Measurements from ENCODE around the gene LCORL.

The LCORL gene

GRCh38 chr4:17921451-17921850 lies 100.1 kb downstream of the LCORL start:
- no peak for FAIRE-seq
- TF ChIP-seq TAF1 (IDR thresholded peaks at IDR 0.05; ENCODE audit: borderline replicate concordance, low read depth, low read length), result no peak
- no peak for TF ChIP-seq POLR2AphosphoS5 (IDR thresholded peaks at IDR 0.05; ENCODE audit: low read depth, low read length)
- no peak for TF ChIP-seq POLR2A (IDR thresholded peaks at IDR 0.05; ENCODE audit: low read depth, low read length)
- no peak for DNase-seq (ENCODE audit: insufficient read length)

- FAIRE-seq (no peak), DNase-seq (ENCODE audit: insufficient read length) (no peak)
- no peak for TF ChIP-seq POLR2AphosphoS5 (IDR thresholded peaks at IDR 0.05; ENCODE audit: low read depth, low read length)
- TF ChIP-seq TAF1 (IDR thresholded peaks at IDR 0.05; ENCODE audit: borderline replicate concordance, low read depth, low read length), result no peak
- no peak for TF ChIP-seq POLR2A (IDR thresholded peaks at IDR 0.05; ENCODE audit: low read depth, low read length)
Observed at GRCh38 chr4:17920681-17921080, 100.9 kb downstream of the LCORL start.

GRCh38 chr4:17915439-17915838 lies 106.1 kb downstream of the LCORL start:
- DNase-seq (ENCODE audit: insufficient read length) (no peak), FAIRE-seq (no peak)
- TF ChIP-seq POLR2AphosphoS5 (IDR thresholded peaks at IDR 0.05; ENCODE audit: low read depth, low read length) (no peak), TAF1 (IDR thresholded peaks at IDR 0.05; ENCODE audit: borderline replicate concordance, low read depth, low read length) (no peak), POLR2A (IDR thresholded peaks at IDR 0.05; ENCODE audit: low read depth, low read length) (no peak)

DNA sequence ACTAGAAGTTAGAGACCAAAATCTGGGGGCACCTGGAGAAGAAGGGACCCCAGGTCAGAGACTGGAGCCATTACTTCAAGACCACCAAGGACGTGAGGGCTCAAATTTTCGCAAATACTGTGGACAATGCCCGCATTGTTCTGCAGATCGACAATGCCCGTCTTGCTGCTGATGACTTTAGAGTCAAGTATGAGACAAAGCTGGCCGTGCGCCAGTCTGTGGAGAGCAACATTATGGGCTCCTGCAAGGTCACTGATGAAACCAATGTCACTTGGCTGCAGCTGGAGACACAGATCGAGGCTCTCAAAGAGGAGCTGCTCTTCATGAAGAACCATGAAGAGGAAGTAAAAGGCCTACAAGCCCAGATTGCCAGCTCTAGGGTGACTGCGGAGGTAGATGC lies 109.5 kb downstream of the LCORL start:
- TF ChIP-seq TAF1 (IDR thresholded peaks at IDR 0.05; ENCODE audit: borderline replicate concordance, low read depth, low read length) (no peak), POLR2AphosphoS5 (IDR thresholded peaks at IDR 0.05; ENCODE audit: low read depth, low read length) (no peak), POLR2A (IDR thresholded peaks at IDR 0.05; ENCODE audit: low read depth, low read length) (no peak)
- DNase-seq (ENCODE audit: insufficient read length) (no peak), FAIRE-seq (no peak)

DNA sequence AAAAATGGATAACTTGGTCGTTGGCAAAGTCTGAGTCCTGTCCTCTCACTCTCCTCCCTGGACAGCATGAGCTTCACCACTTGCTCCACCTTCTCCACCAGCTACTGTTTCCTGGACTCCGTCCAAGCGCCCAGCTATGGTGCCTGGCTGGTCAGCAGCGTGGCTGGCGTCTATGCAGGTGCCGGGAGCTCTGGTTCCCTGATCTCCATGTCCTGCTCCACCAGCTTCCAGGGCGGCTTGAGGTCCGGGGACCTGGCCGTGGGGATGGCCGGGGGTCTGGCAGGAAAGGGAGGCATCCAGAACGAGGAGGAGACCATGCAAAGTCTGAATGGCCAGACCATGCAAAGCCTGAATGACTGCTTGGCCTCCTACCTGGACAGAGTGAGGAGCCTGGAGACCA lies 109.9 kb downstream of the LCORL start:
- no peak for FAIRE-seq

DNA sequence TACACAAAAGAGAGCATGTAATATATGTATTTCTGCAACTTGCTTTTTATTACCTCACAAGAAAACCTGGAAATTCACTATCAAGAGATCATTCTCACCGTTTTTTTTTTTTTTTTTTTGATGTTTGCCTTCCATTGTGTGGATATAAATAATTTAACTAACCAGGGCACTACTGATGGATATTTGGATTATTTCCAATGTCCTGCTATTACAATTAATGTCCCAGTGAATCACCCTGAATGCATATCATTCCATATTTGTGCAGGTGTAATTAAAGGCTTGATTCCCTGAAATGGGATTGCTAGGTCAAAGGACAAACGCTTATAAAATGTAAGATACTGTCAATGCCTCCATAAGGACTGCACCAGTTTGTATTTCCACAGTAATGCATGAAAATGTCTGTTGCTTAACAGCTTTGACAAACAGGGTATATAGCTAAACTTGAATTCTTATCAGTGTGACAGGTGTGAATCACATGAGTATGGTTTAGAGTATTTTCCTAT lies 123.0 kb downstream of the LCORL start:
- DNase-seq (ENCODE audit: insufficient read length), result no peak
- no peak for TF ChIP-seq POLR2A (IDR thresholded peaks at IDR 0.05; ENCODE audit: low read depth, low read length)
- TF ChIP-seq TAF1 (IDR thresholded peaks at IDR 0.05; ENCODE audit: borderline replicate concordance, low read depth, low read length), result no peak
- no peak for TF ChIP-seq POLR2AphosphoS5 (IDR thresholded peaks at IDR 0.05; ENCODE audit: low read depth, low read length)
- no peak for FAIRE-seq

More for the DNA sequence above, 109.9 kb downstream of the LCORL start:
- DNase-seq (ENCODE audit: insufficient read length), result no peak
- TF ChIP-seq POLR2AphosphoS5 (IDR thresholded peaks at IDR 0.05; ENCODE audit: low read depth, low read length), result no peak
- no peak for TF ChIP-seq POLR2A (IDR thresholded peaks at IDR 0.05; ENCODE audit: low read depth, low read length)
- TF ChIP-seq TAF1 (IDR thresholded peaks at IDR 0.05; ENCODE audit: borderline replicate concordance, low read depth, low read length), result no peak

GRCh38 chr4:17895481-17895880 lies 126.1 kb downstream of the LCORL start:
- TF ChIP-seq POLR2A (IDR thresholded peaks at IDR 0.05; ENCODE audit: low read depth, low read length) (no peak), POLR2AphosphoS5 (IDR thresholded peaks at IDR 0.05; ENCODE audit: low read depth, low read length) (no peak), TAF1 (IDR thresholded peaks at IDR 0.05; ENCODE audit: borderline replicate concordance, low read depth, low read length) (no peak)
- DNase-seq (ENCODE audit: insufficient read length), result no peak
- no peak for FAIRE-seq

- no peak for FAIRE-seq
- TF ChIP-seq POLR2AphosphoS5 (IDR thresholded peaks at IDR 0.05; ENCODE audit: low read depth, low read length), result no peak
- TF ChIP-seq TAF1 (IDR thresholded peaks at IDR 0.05; ENCODE audit: borderline replicate concordance, low read depth, low read length), result no peak
- TF ChIP-seq POLR2A (IDR thresholded peaks at IDR 0.05; ENCODE audit: low read depth, low read length), result no peak
- DNase-seq (ENCODE audit: insufficient read length), result no peak
Observed at GRCh38 chr4:17894421-17894820, 127.1 kb downstream of the LCORL start.

GRCh38 chr4:17889692-17890091 lies 131.9 kb downstream of the LCORL start:
- DNase-seq (ENCODE audit: insufficient read length) (no peak), FAIRE-seq (no peak)
- TF ChIP-seq POLR2A (IDR thresholded peaks at IDR 0.05; ENCODE audit: low read depth, low read length) (no peak), POLR2AphosphoS5 (IDR thresholded peaks at IDR 0.05; ENCODE audit: low read depth, low read length) (no peak), TAF1 (IDR thresholded peaks at IDR 0.05; ENCODE audit: borderline replicate concordance, low read depth, low read length) (no peak)

- FAIRE-seq (no peak), DNase-seq (ENCODE audit: insufficient read length) (no peak)
- no peak for TF ChIP-seq POLR2AphosphoS5 (IDR thresholded peaks at IDR 0.05; ENCODE audit: low read depth, low read length)
Observed at GRCh38 chr4:17884511-17884910, 137.0 kb downstream of the LCORL start.

- FAIRE-seq (no peak), DNase-seq (ENCODE audit: insufficient read length) (no peak)
- TF ChIP-seq TAF1 (IDR thresholded peaks at IDR 0.05; ENCODE audit: borderline replicate concordance, low read depth, low read length) (no peak), POLR2AphosphoS5 (IDR thresholded peaks at IDR 0.05; ENCODE audit: low read depth, low read length) (no peak), POLR2A (IDR thresholded peaks at IDR 0.05; ENCODE audit: low read depth, low read length) (no peak)
Observed at GRCh38 chr4:17884063-17884462, 137.5 kb downstream of the LCORL start.

DNA sequence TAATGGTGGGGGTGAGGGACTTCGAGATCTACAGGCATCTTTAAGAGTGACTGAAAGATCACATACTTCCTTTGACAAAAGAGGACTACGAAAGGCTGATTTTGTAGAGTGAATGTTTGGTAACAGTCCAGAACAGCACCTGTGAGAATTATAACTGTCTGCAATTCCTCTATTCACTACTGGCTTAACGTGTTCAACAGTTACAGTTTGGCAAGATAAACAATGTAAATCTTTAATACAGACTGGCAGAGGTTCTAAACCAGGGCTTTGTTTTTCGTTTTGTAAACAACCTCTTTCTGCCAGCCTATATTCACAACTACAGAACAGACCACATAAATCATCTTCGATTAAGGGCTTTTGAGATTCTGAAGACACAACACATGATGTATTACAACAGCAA lies 143.9 kb downstream of the LCORL start:
- DNase-seq (ENCODE audit: insufficient read length), result no peak
- TF ChIP-seq TAF1 (IDR thresholded peaks at IDR 0.05; ENCODE audit: borderline replicate concordance, low read depth, low read length) (no peak), POLR2A (IDR thresholded peaks at IDR 0.05; ENCODE audit: low read depth, low read length) (no peak), POLR2AphosphoS5 (IDR thresholded peaks at IDR 0.05; ENCODE audit: low read depth, low read length) (no peak)
- FAIRE-seq, result no peak

- TF ChIP-seq POLR2AphosphoS5 (IDR thresholded peaks at IDR 0.05; ENCODE audit: low read depth, low read length), result no peak
- TF ChIP-seq POLR2A (IDR thresholded peaks at IDR 0.05; ENCODE audit: low read depth, low read length), result no peak
- no peak for TF ChIP-seq TAF1 (IDR thresholded peaks at IDR 0.05; ENCODE audit: borderline replicate concordance, low read depth, low read length)
- FAIRE-seq, result no peak
Observed at GRCh38 chr4:17876943-17877342, 144.6 kb downstream of the LCORL start.

More at GRCh38 chr4:17876943-17877342, 144.6 kb downstream of the LCORL start:
- no peak for DNase-seq (ENCODE audit: insufficient read length)
